B cell (primary cell): ENCODE results near the gene DNAL1.

Source experiments
- CTCF ChIP-seq: fragments of 200-600 bp; IDR thresholded peaks from one replicate; pipeline ENCODE4 v1.8.0; 2022; ENCODE audit warnings: antibody characterized with exemption, mild to moderate bottlenecking
- EZH2 ChIP-seq: IDR thresholded peaks from 2 replicates; pipeline ENCODE4 v1.6.1; 2012; ENCODE audit warnings: borderline replicate concordance, low read depth, mild to moderate bottlenecking, moderate library complexity, low read length; ENCODE audit not compliant: insufficient read depth, poor library complexity, severe bottlenecking

DNA sequence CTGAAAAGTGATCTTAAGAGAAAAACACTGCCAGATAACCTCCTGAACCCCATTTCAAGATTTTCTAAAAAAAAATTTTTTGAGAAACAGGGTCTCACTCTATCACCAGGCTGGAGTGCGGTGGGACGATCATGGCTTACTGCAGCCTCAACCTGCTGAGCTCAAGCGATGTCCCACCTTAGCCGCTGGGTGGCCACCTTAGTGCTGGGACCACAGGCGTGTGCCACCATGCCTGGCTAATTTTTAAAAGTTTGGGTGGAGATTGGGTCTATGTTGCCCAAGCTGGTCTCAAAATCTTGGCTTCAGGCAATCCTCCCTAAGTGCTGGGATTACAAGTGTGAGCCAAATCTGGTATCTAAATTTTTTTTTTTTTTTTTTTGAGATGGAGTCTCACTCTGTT lies 66.0 kb downstream of the DNAL1 start:
- TF ChIP-seq CTCF (no peak), EZH2 (no peak)
